NCI-H526 (cell line): Measurements from ENCODE around the gene SMIM14.

ENCODE experiments used
- DNase-seq, 2 experiments: peaks; one replicate each; lab custom pipeline; 2025; lab: John Stamatoyannopoulos, UW

Gene SMIM14

DNA sequence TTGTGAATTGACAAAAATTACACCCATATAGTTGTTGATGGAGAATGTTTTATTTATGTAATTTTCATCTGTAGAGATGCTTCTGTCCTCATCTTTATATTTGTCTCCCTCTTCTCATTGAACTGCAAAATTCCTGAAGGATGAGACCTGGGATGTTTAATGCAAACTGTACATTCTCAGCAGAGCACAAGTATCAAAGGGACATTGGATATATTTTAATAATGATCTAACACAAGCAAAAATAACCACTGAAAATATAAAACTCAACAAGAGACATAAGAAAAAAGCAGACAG is 140.0 kb downstream of the SMIM14 start:
- DNase-seq: no peak

DNA sequence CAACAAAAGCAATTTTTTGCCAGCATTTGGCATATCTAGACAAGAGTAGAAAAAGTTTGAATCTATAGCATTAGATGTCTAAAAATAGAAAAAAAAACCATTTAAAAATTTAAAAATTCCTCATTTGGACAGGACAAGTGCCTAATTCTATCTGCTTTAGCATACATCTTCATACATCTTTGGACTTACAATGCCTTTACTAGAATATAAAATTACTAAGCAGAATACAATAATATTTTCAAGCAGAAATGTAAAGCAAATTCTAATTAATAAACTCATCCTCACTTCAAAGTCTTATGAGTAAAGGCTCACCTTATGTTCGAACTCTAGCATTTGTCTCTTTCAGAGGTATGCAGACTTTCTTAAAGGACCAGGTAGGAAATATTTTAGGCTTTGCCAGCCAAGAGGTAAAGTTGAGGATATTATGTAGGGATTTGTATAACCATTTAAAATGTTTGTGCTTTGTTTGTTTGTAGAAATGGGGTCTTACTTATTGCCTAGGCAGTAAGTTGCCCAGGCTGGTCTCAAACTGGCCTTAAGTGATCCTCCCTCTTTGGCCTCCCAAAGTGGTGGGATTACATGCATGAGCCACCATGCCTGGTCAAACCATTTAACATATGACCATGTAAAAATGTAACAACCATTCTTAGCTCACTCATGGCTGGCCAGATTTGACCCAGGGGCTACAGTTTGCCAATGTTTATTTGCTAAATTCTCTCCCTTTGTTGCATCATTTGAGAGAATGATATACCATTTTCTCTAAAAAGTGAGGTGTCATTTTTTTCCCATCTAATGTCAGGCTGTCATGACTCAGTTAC is 140.5 kb downstream of the SMIM14 start:
- no peak for DNase-seq
